Endodermal cell (in vitro differentiated cells): ENCODE results near the gene DNAJA3. TPM values are rescaled to one million over a fixed set of nuclear protein-coding genes. Genes with fewer than 3 reads are reported as not detected.

Experiments used
- DNase-seq: peaks from one replicate; pipeline ENCODE4 v3.0.0-alpha.2; 2017
- H3K27ac ChIP-seq: 2 replicates; pipeline ENCODE4 v1.5.1; 2013; ENCODE audit warnings: mild to moderate bottlenecking, low read depth, low read length, moderate library complexity
- H3K27me3 ChIP-seq: 2 replicates; pipeline ENCODE4 v1.6.1; 2013; ENCODE audit warnings: mild to moderate bottlenecking, low read length, moderate library complexity; ENCODE audit not compliant: insufficient read depth, control insufficient read depth, poor library complexity, severe bottlenecking
- H3K36me3 ChIP-seq: 2 replicates; pipeline ENCODE4 v1.7.0; 2013; ENCODE audit warnings: mild to moderate bottlenecking, low read length, moderate library complexity; ENCODE audit not compliant: control insufficient read depth, insufficient read depth
- H3K4me1 ChIP-seq: one replicate; pipeline ENCODE4 v1.7.0; 2013; ENCODE audit warnings: low read length; ENCODE audit not compliant: control insufficient read depth, insufficient read depth
- H3K4me3 ChIP-seq: 2 replicates; pipeline ENCODE4 v1.5.1; 2013; ENCODE audit warnings: mild to moderate bottlenecking, low read length, moderate library complexity
- H3K9ac ChIP-seq: 2 replicates; pipeline ENCODE4 v1.6.1; 2013; ENCODE audit warnings: mild to moderate bottlenecking, low read length, moderate library complexity; ENCODE audit not compliant: poor library complexity, severe bottlenecking; ENCODE audit errors: extremely low read depth
- H3K9me3 ChIP-seq: 2 replicates; pipeline ENCODE4 v1.6.1; 2013; ENCODE audit warnings: mild to moderate bottlenecking, low read length, moderate library complexity; ENCODE audit not compliant: control insufficient read depth
- H3K27ac Mint-ChIP-seq: 2 replicates; pipeline ENCODE4 v1.8.0; 2020; ENCODE audit warnings: mixed read lengths
- H3K27me3 Mint-ChIP-seq: 2 replicates; pipeline ENCODE4 v1.8.0; 2021; ENCODE audit warnings: mild to moderate bottlenecking, mixed read lengths; ENCODE audit not compliant: insufficient read depth
- H3K36me3 Mint-ChIP-seq: 2 replicates; pipeline ENCODE4 v1.8.0; 2020; ENCODE audit warnings: low read depth, mixed read lengths
- H3K4me1 Mint-ChIP-seq: 2 replicates; pipeline ENCODE4 v1.8.0; 2020; ENCODE audit warnings: mixed read lengths
- H3K4me3 Mint-ChIP-seq: 2 replicates; pipeline ENCODE4 v1.8.0; 2020; ENCODE audit warnings: mild to moderate bottlenecking, moderate library complexity, mixed read lengths
- H3K9me3 Mint-ChIP-seq: 2 replicates; pipeline ENCODE4 v1.8.0; 2020; ENCODE audit warnings: mild to moderate bottlenecking, mixed read lengths
- CTCF ChIP-seq: fragments of 200-600 bp; sonication (generic); conservative IDR thresholded peaks from 2 replicates; pipeline ENCODE4 v1.5.0; 2021; ENCODE audit warnings: antibody characterized with exemption, mild to moderate bottlenecking
- WGBS, 2 experiments: methylation state at CpG; one replicate each; pipeline versions ENCODE4 v1.1.5 to v1.1.7; 2013; ENCODE audit warnings: missing lambda C conversion rate in 2 of 2, mixed read lengths in 1 of 2; ENCODE audit not compliant: insufficient coverage in 1 of 2, insufficient read length in 1 of 2; 5-methylcytosine and 5-hydroxymethylcytosine counted together
- total RNA-seq, 2 donors: library from RNA; stranded (reverse); fragmentation: NEBNext Ultra II Directional in 1 of 2; extraction: Animal tissue kit (Norgen Biotek cat#: 25700) in 1 of 2; gene quantifications; 2 replicates in 1 of 2; 3 replicates in 1 of 2; pipeline ENCODE4 v1.2.1, GENCODE V29; 2021

The DNAJA3 gene
- total RNA-seq, 2 donors from 2014 or later, result 37.4 to 38.5 TPM

DNA sequence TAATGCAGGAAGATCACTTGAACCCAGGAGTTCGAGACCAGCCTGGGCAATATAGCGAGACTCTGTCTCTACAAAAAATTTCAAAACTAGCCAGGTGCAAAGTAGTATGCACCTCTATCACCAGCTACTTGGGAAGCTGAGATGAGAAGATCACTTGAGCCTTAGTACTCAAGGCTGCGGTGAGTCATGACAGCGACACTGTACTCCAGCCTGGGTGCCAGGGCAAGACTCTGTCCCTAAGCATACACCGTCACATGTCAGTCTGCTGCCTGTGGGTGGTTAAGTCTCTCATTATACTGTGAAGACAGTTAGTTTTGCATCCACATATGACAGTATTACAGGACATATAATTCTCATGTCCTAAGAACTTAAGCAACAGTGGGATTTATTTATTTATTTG lies 27.0 kb downstream of the DNAJA3 start:
- Mint-ChIP-seq H3K4me3 (no peak overlapping the region), H3K36me3 (peaks cover 57% of the 10 kb centered on the region), H3K27ac (peak overlapping the region; percentile 31), H3K9me3 (no peaks in the 10 kb centered on the region), H3K4me1 (no peaks in the 10 kb centered on the region), H3K27me3 (no peaks in the 10 kb centered on the region)
- no peak overlapping the region for H3K9ac ChIP-seq
- no peaks in the 10 kb centered on the region for H3K4me1 ChIP-seq
- no peaks in the 10 kb centered on the region for H3K9me3 ChIP-seq
- TF ChIP-seq CTCF, result no peak
- WGBS, 2 experiments, result 97 to 100% methylated on average over 1 to 5 of the region's 5 CpGs
- H3K27me3 ChIP-seq, result no peaks in the 10 kb centered on the region
- H3K36me3 ChIP-seq, result peaks cover 64% of the 10 kb centered on the region
- no peak overlapping the region for H3K4me3 ChIP-seq
- DNase-seq, result no peak
- H3K27ac ChIP-seq, result no peak overlapping the region

DNA sequence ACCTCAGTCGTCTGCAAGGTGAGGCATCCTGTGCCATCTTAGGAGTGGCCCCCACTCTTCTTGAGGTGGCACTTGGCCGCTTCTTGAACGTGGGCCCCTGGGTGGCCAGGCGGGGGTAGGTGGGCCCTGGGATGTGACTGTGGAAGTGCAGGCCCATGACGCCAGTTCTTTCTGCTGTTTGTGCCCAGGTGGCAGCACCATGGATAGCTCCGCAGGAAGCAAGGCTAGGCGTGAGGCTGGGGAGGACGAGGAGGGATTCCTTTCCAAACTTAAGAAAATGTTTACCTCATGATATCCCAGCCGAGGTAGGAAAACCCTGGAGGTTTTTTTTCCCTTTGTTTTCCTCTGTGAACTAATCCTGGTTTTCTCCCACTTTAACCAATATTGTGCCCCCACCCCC lies 29.0 kb downstream of the DNAJA3 start:
- no peak overlapping the region for H3K27ac Mint-ChIP-seq
- H3K27me3 Mint-ChIP-seq, result no peaks in the 10 kb centered on the region
- Histone ChIP-seq H3K36me3 (peaks cover 58% of the 10 kb centered on the region), H3K27ac (no peak overlapping the region), H3K27me3 (no peaks in the 10 kb centered on the region), H3K9ac (no peak overlapping the region), H3K9me3 (no peaks in the 10 kb centered on the region), H3K4me3 (no peak overlapping the region), H3K4me1 (no peaks in the 10 kb centered on the region)
- DNase-seq, result peak; percentile 83
- TF ChIP-seq CTCF, result no peak
- 81 to 89% methylated on average over 6 to 9 of the region's 9 CpGs for WGBS, 2 experiments
- H3K9me3 Mint-ChIP-seq, result no peaks in the 10 kb centered on the region
- H3K4me1 Mint-ChIP-seq, result no peaks in the 10 kb centered on the region
- no peak overlapping the region for H3K4me3 Mint-ChIP-seq
- H3K36me3 Mint-ChIP-seq, result peaks cover 45% of the 10 kb centered on the region

GRCh38 chr16:4455081-4455480 lies 29.4 kb downstream of the DNAJA3 start:
- no peaks in the 10 kb centered on the region for H3K9me3 Mint-ChIP-seq
- DNase-seq, result no peak
- no peak overlapping the region for H3K4me3 ChIP-seq
- no peaks in the 10 kb centered on the region for H3K27me3 ChIP-seq
- 86 to 87% methylated on average over 13 to 14 of the region's 14 CpGs for WGBS, 2 experiments
- no peak overlapping the region for H3K27ac ChIP-seq
- H3K4me1 ChIP-seq, result no peaks in the 10 kb centered on the region
- no peaks in the 10 kb centered on the region for H3K9me3 ChIP-seq
- H3K36me3 Mint-ChIP-seq, result peaks cover 43% of the 10 kb centered on the region
- no peak overlapping the region for H3K9ac ChIP-seq
- no peaks in the 10 kb centered on the region for H3K4me1 Mint-ChIP-seq
- TF ChIP-seq CTCF, result no peak
- H3K36me3 ChIP-seq, result peaks cover 58% of the 10 kb centered on the region
- H3K4me3 Mint-ChIP-seq, result no peak overlapping the region
- no peaks in the 10 kb centered on the region for H3K27me3 Mint-ChIP-seq
- no peak overlapping the region for H3K27ac Mint-ChIP-seq
